GM18519 (cell line): ENCODE measurements around the gene NCR2.

ENCODE experiments used
- ATAC-seq: cut with Tn5 transposase; IDR thresholded peaks from one replicate; pipeline ENCODE4 v1.9.1; 2021; ENCODE audit warnings: mild to moderate bottlenecking, moderate library complexity; ENCODE audit not compliant: unreplicated experiment, low FRiP score

The NCR2 gene

GRCh38 chr6:41327177-41327576 is 8.2 kb upstream of the NCR2 start:
- no peak for ATAC-seq

- no peak for ATAC-seq
These were observed 3.8 kb upstream of the NCR2 start for GRCh38 chr6:41331401-41332150.

- no peak for ATAC-seq
These were observed 3.2 kb upstream of the NCR2 start for GRCh38 chr6:41332241-41332640.

- no peak for ATAC-seq
These were observed 2.3 kb upstream of the NCR2 start for GRCh38 chr6:41332842-41333736.

- ATAC-seq = no peak
These were observed 847 bp upstream of the NCR2 start for GRCh38 chr6:41334482-41335040.

- ATAC-seq = no peak
These were observed 535 bp downstream of the NCR2 start for GRCh38 chr6:41335943-41336342.

GRCh38 chr6:41336824-41337223 is 1.4 kb downstream of the NCR2 start:
- no peak for ATAC-seq

GRCh38 chr6:41337709-41338108 is 2.3 kb downstream of the NCR2 start:
- no peak for ATAC-seq

- no peak for ATAC-seq
These were observed 3.3 kb downstream of the NCR2 start for GRCh38 chr6:41338659-41339058.

- ATAC-seq = no peak
These were observed 6.2 kb downstream of the NCR2 start for GRCh38 chr6:41341580-41341979.

GRCh38 chr6:41342241-41342640 is 6.8 kb downstream of the NCR2 start:
- ATAC-seq = no peak

GRCh38 chr6:41343641-41344187 is 8.3 kb downstream of the NCR2 start:
- ATAC-seq = no peak

- no peak for ATAC-seq
These were observed 9.5 kb downstream of the NCR2 start for GRCh38 chr6:41344876-41345275.

GRCh38 chr6:41345901-41346300 is 10.5 kb downstream of the NCR2 start:
- no peak for ATAC-seq

GRCh38 chr6:41346441-41346840 is 11.0 kb downstream of the NCR2 start:
- ATAC-seq = no peak

GRCh38 chr6:41347378-41348050 is 12.1 kb downstream of the NCR2 start:
- no peak for ATAC-seq

GRCh38 chr6:41348934-41349333 is 13.5 kb downstream of the NCR2 start:
- no peak for ATAC-seq

GRCh38 chr6:41352396-41352795 is 17.0 kb downstream of the NCR2 start:
- ATAC-seq = no peak

GRCh38 chr6:41352907-41353306 is 17.5 kb downstream of the NCR2 start:
- ATAC-seq = no peak

- ATAC-seq = no peak
These were observed 17.9 kb downstream of the NCR2 start for GRCh38 chr6:41353333-41353732.

- no peak for ATAC-seq
These were observed 20.5 kb downstream of the NCR2 start for GRCh38 chr6:41355952-41356351.
